Endothelial cell of umbilical vein (primary cell): ENCODE results near the gene CROCC2. TPM values are rescaled to one million over a fixed set of nuclear protein-coding genes. Genes with fewer than 3 reads are reported as not detected.

Experiments used
- BruUV-seq: library from RNA; stranded (reverse); fragments of 400-500 nt; replicated peaks from 2 replicates; lab custom pipeline; 2021; lab: Mats Ljungman, UMichigan
- CTCF ChIA-PET: fragments of 300-600, 350-600 bp; sonication (Branson Sonifier 250); formaldehyde crosslinking; loops from one replicate; lab custom pipeline; 2021; ENCODE audit warnings: antibody characterized with exemption, inconsistent platforms; lab: Charles Lee
- POLR2A ChIA-PET: fragments of 300-600, 350-600 bp; sonication (Branson Sonifier 250); formaldehyde crosslinking; loops from one replicate; lab custom pipeline; 2021; ENCODE audit warnings: antibody characterized with exemption, inconsistent platforms; lab: Charles Lee
- DNase-seq: peaks from one replicate; pipeline ENCODE4 v3.0.0-alpha.2; 2011; ENCODE audit warnings: low read depth, low spot score
- FAIRE-seq: peaks from 2 replicates; lab custom pipeline; 2011; peaks lifted over from hg19 to GRCh38; lab: Jason Lieb, UNC
- H2AFZ ChIP-seq: 2 replicates; pipeline ENCODE4 v1.6.0; 2012; ENCODE audit warnings: low read depth, low read length, control low read depth, inconsistent platforms
- H3K27ac ChIP-seq: 2 replicates; pipeline ENCODE4 v1.5.1; 2011; ENCODE audit warnings: low read depth, mild to moderate bottlenecking, control low read depth, low read length, moderate library complexity; ENCODE audit not compliant: insufficient read depth
- H3K27me3 ChIP-seq, 2 experiments: 2 replicates each; pipeline versions ENCODE4 v1.6.0 to v1.6.1; 2011; ENCODE audit warnings: low read length in 2 of 2, mixed read lengths in 1 of 2; ENCODE audit not compliant: control insufficient read depth in 2 of 2, insufficient read depth in 2 of 2
- H3K36me3 ChIP-seq, 2 experiments: 2 replicates in 1 of 2; 3 replicates in 1 of 2; pipeline ENCODE4 v1.5.1; 2011; ENCODE audit warnings: low read length in 2 of 2, mild to moderate bottlenecking in 1 of 2, moderate library complexity in 1 of 2; ENCODE audit not compliant: control insufficient read depth in 2 of 2, insufficient read depth in 2 of 2; ENCODE audit errors: extremely low read depth in 1 of 2
- H3K4me1 ChIP-seq: 3 replicates; pipeline ENCODE4 v1.5.1; 2011; ENCODE audit warnings: mild to moderate bottlenecking, low read length; ENCODE audit not compliant: control insufficient read depth, insufficient read depth; ENCODE audit errors: extremely low read depth
- H3K4me2 ChIP-seq: 2 replicates; pipeline ENCODE4 v1.6.1; 2011; ENCODE audit warnings: low read length, control low read depth, mixed read lengths; ENCODE audit not compliant: insufficient read depth
- H3K4me3 ChIP-seq, 3 experiments: fragments of 200-600 bp in 1 of 3; sonication (generic), shearing (Covaris generic) in 1 of 3; replicated peaks in 1 of 3; 2 replicates each; pipeline ENCODE4 v1.5.1; 2011 to 2016; ENCODE audit warnings: control low read depth in 3 of 3, low read length in 3 of 3, mild to moderate bottlenecking in 2 of 3, inconsistent platforms in 1 of 3, low read depth in 1 of 3, moderate library complexity in 1 of 3; ENCODE audit not compliant: insufficient read depth in 1 of 3
- H3K79me2 ChIP-seq: 2 replicates; pipeline ENCODE4 v1.6.0; 2012; ENCODE audit warnings: low read length, inconsistent platforms; ENCODE audit not compliant: control insufficient read depth, insufficient read depth
- H3K9ac ChIP-seq: replicated peaks from 2 replicates; pipeline ENCODE3; 2011; ENCODE audit warnings: low read length, control low read depth; ENCODE audit not compliant: insufficient read depth; ENCODE audit errors: extremely low read depth
- H3K9me1 ChIP-seq: replicated peaks from 3 replicates; pipeline ENCODE4 v1.6.0; 2011; ENCODE audit warnings: mild to moderate bottlenecking, low read length; ENCODE audit not compliant: control insufficient read depth, insufficient read depth; ENCODE audit errors: extremely low read depth
- H3K9me3 ChIP-seq: replicated peaks from 2 replicates; pipeline ENCODE4 v1.5.1; 2012; ENCODE audit warnings: low read length, inconsistent platforms; ENCODE audit not compliant: control insufficient read depth, insufficient read depth
- H4K20me1 ChIP-seq: replicated peaks from 2 replicates; pipeline ENCODE3; 2011; ENCODE audit warnings: mild to moderate bottlenecking, low read length; ENCODE audit not compliant: control insufficient read depth, insufficient read depth; ENCODE audit errors: extremely low read depth
- EZH2 ChIP-seq: IDR thresholded peaks from 2 replicates; pipeline ENCODE4 v1.6.1; 2012; ENCODE audit warnings: borderline replicate concordance, low read depth, mild to moderate bottlenecking, moderate library complexity, low read length, inconsistent platforms; ENCODE audit not compliant: severe bottlenecking
- FOS ChIP-seq: IDR thresholded peaks from 2 replicates; pipeline ENCODE4 v1.6.1; 2011; ENCODE audit warnings: mild to moderate bottlenecking, low read length, moderate library complexity, borderline replicate concordance; ENCODE audit not compliant: insufficient read depth
- GATA2 ChIP-seq: IDR thresholded peaks from 2 replicates; pipeline ENCODE4 v1.7.0; 2011; ENCODE audit warnings: low read depth, mild to moderate bottlenecking, moderate library complexity, mixed read lengths, low read length; ENCODE audit not compliant: insufficient read length, insufficient read depth
- JUN ChIP-seq: IDR thresholded peaks from 2 replicates; pipeline ENCODE4 v1.6.1; 2011; ENCODE audit warnings: borderline replicate concordance, low read depth; ENCODE audit not compliant: insufficient read length, insufficient read depth
- MYC ChIP-seq: IDR thresholded peaks from one replicate; pipeline ENCODE4 v1.6.1; 2011; ENCODE audit warnings: mild to moderate bottlenecking, low read depth, low read length
- POLR2A ChIP-seq: IDR thresholded peaks from 2 replicates; pipeline ENCODE4 v1.6.1; 2012; ENCODE audit warnings: low read depth, mild to moderate bottlenecking, control low read depth, low read length
- POLR2AphosphoS5 ChIP-seq: IDR thresholded peaks from 2 replicates; pipeline ENCODE4 v1.6.1; 2012; ENCODE audit warnings: low read depth, mild to moderate bottlenecking, control low read depth, low read length, moderate library complexity; ENCODE audit not compliant: insufficient read depth
- dilution Hi-C: fragments of 300-500 bp; cut with MboI; formaldehyde crosslinking; loops from one replicate; pipeline ENCODE4 v1.15.0; 2019; ENCODE audit warnings: low sequenced_read_pairs; ENCODE audit not compliant: extremely low pct_ligation_motif_present
- intact Hi-C: fragments of 100-400 bp; cut with micrococcal nuclease; formaldehyde crosslinking; loops from one replicate; pipeline ENCODE4 v1.10.0; 2022
- polyA plus RNA-seq, 4 experiments: library from polyadenylated mRNA; depleted of rRNA in 3 of 4; stranded (reverse) in 3 of 4; unstranded in 1 of 4; fragments of >200 nt; gene quantifications; 2 replicates each; pipeline versions ENCODE4 v1.2.1 to v1.2.3, GENCODE V29; 2011 to 2012; ENCODE audit warnings: missing spikeins in 1 of 4
- total RNA-seq: library from RNA; stranded (reverse); gene quantifications from 2 replicates; pipeline ENCODE4 v1.2.3, GENCODE V29; 2021
- TF ChIP-seq, protein P1 (sequence below): IDR thresholded peaks from 2 replicates; pipeline ENCODE4 v1.6.1; 2011; ENCODE audit not compliant: insufficient read depth, insufficient read length
- TF ChIP-seq, protein P2 (sequence below), 2 donors: IDR thresholded peaks; 1 replicate in 1 of 2; 2 replicates in 1 of 2; pipeline ENCODE4 v1.5.1; 2011; ENCODE audit warnings: low read length in 2 of 2, mild to moderate bottlenecking in 2 of 2, moderate library complexity in 2 of 2, control low read depth in 1 of 2, inconsistent platforms in 1 of 2, low read depth in 1 of 2; ENCODE audit not compliant: insufficient read depth in 1 of 2; ENCODE audit errors: extremely low read depth in 1 of 2

Gene CROCC2
- total and polyA plus RNA-seq, 2 donors (not counting 3 experiments of a cell fraction or from before 2014, with no cell fraction given): not detected

DNA sequence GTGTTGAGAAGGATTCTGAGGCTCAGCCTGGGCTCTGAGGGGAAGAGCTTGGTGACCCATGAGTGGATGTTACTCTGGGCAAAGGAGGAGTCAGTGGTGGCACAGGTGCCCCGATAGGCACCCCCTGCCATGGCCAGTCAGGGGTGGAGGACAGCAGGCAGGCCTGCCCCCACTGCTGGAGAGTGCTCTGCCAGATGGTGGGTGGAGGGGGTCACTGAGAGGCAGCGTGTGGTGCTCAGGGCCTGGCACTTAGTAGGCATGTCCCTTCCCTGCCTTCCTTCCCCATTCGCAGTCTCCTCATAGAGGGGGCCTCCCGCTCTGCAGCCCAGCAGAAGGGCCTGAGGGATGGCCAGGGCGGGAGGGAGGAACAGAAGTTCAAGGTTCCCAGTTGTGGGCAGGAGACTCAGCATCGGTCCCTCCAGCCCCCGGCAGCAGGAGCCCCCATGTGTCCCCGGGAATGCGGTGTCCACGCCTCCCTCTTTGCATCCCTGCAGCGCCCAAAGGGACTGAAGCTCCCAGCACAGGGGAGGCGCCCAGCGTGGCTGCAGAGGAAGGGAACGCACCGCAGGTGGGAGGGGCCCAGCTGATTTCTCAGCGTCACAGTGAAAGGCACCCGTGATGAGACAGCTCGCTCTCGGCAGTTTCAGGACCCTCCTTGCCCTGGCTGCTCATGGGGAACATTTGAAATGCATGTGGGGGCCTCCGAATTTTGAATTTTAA lies 86.6 kb downstream of the CROCC2 start:
- peak overlapping the region; percentile 75 for H2AFZ ChIP-seq
- no peak for FAIRE-seq
- no peak overlapping the region for H3K4me3 ChIP-seq
- no peaks in the 10 kb centered on the region for H3K9me1 ChIP-seq
- H3K9me3 ChIP-seq: no peaks in the 10 kb centered on the region
- H4K20me1 ChIP-seq: no peaks in the 10 kb centered on the region
- H3K79me2 ChIP-seq: no peaks in the 10 kb centered on the region
- no peak overlapping the region for H3K4me2 ChIP-seq
- TF ChIP-seq EZH2 (no peak), MYC (no peak), JUN (no peak), FOS (no peak), POLR2AphosphoS5 (no peak), GATA2 (no peak), POLR2A (no peak)
- TF ChIP-seq, protein P1, sequence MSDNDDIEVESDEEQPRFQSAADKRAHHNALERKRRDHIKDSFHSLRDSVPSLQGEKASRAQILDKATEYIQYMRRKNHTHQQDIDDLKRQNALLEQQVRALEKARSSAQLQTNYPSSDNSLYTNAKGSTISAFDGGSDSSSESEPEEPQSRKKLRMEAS: no peak
- TF ChIP-seq, protein P2, sequence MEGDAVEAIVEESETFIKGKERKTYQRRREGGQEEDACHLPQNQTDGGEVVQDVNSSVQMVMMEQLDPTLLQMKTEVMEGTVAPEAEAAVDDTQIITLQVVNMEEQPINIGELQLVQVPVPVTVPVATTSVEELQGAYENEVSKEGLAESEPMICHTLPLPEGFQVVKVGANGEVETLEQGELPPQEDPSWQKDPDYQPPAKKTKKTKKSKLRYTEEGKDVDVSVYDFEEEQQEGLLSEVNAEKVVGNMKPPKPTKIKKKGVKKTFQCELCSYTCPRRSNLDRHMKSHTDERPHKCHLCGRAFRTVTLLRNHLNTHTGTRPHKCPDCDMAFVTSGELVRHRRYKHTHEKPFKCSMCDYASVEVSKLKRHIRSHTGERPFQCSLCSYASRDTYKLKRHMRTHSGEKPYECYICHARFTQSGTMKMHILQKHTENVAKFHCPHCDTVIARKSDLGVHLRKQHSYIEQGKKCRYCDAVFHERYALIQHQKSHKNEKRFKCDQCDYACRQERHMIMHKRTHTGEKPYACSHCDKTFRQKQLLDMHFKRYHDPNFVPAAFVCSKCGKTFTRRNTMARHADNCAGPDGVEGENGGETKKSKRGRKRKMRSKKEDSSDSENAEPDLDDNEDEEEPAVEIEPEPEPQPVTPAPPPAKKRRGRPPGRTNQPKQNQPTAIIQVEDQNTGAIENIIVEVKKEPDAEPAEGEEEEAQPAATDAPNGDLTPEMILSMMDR (IDR thresholded peaks at IDR 0.05; ENCODE audit: extremely low read depth in 1 of 2, insufficient read depth in 1 of 2, low read depth in 1 of 2, low read length in 2 of 2): no peak
- CTCF ChIA-PET: no interaction called here
- no peak overlapping the region for H3K9ac ChIP-seq
- H3K27me3 ChIP-seq: no peaks in the 10 kb centered on the region
- intact Hi-C loops (loop anchor here (1.0 to 10.0 kb wide), 3 partner anchors 78 to 428 kb away; partner anchors contain the start of genes DUSP28 and RNPEPL1), dilution Hi-C loops (no loop called here)
- no TSS peak for BruUV-seq
- DNase-seq: no peak
- H3K27ac ChIP-seq: peak overlapping the region; percentile 68
- POLR2A ChIA-PET: no interaction called here
- peaks cover 25% of the 10 kb centered on the region for H3K4me1 ChIP-seq
- no peaks in the 10 kb centered on the region for H3K36me3 ChIP-seq
